Hematopoietic multipotent progenitor cell treated with erythropoietin and hydrocortisone succinate and interleukin-3 and kit ligand, for 8 days (in vitro differentiated cells): ENCODE data around the gene NAP1L1.

Source experiments
- DNase-seq: peaks from one replicate; pipeline ENCODE4 v3.0.0-alpha.2; 2015

The NAP1L1 gene

GRCh38 chr12:76083904-76084862, at the start of gene NAP1L1:
TSS of gene NAP1L1 (minus strand) at chr12:76084685. CDS start at chr12:76074219, 10,466 bp downstream.
- peak; percentile 97 for DNase-seq

- DNase-seq: no peak
These were observed 43.1 kb upstream of the NAP1L1 start for GRCh38 chr12:76127588-76127987.

GRCh38 chr12:76124456-76124855, 40.0 kb upstream of the NAP1L1 start:
- no peak for DNase-seq

- DNase-seq: no peak
These were observed 39.1 kb upstream of the NAP1L1 start for GRCh38 chr12:76123259-76124212.

GRCh38 chr12:76119887-76120286, 35.4 kb upstream of the NAP1L1 start:
- DNase-seq: no peak

GRCh38 chr12:76117751-76118150, 33.3 kb upstream of the NAP1L1 start:
- no peak for DNase-seq

- DNase-seq: no peak
These were observed 32.7 kb upstream of the NAP1L1 start for GRCh38 chr12:76117067-76117691.

- DNase-seq: peak; percentile 83
These were observed 29.6 kb upstream of the NAP1L1 start for GRCh38 chr12:76113800-76114757.

GRCh38 chr12:76111209-76111749, 26.8 kb upstream of the NAP1L1 start:
- DNase-seq: no peak

- DNase-seq: no peak
These were observed 25.4 kb upstream of the NAP1L1 start for GRCh38 chr12:76109879-76110278.

GRCh38 chr12:76108356-76108755, 23.9 kb upstream of the NAP1L1 start:
- DNase-seq: no peak

GRCh38 chr12:76106631-76107030, 22.1 kb upstream of the NAP1L1 start:
- DNase-seq: no peak

GRCh38 chr12:76103958-76104357, 19.5 kb upstream of the NAP1L1 start:
- DNase-seq: no peak

GRCh38 chr12:76101739-76102385, 17.4 kb upstream of the NAP1L1 start:
- no peak for DNase-seq

GRCh38 chr12:76096079-76096646, 11.7 kb upstream of the NAP1L1 start:
- no peak for DNase-seq

- DNase-seq: no peak
These were observed 10.3 kb upstream of the NAP1L1 start for GRCh38 chr12:76094754-76095153.

GRCh38 chr12:76091246-76091754, 6.8 kb upstream of the NAP1L1 start:
- no peak for DNase-seq

GRCh38 chr12:76085520-76085868, 1.0 kb upstream of the NAP1L1 start:
- peak; percentile 60 for DNase-seq

GRCh38 chr12:76084863-76085519, 506 bp upstream of the NAP1L1 start:
- DNase-seq: no peak
